HG02943 (cell line): Measurements from ENCODE around the gene XYLT1.

Experiments used
- ATAC-seq: cut with Tn5 transposase; IDR thresholded peaks from one replicate; pipeline ENCODE4 v1.9.1; 2021; ENCODE audit warnings: mild to moderate bottlenecking, low read depth, moderate library complexity; ENCODE audit not compliant: unreplicated experiment

The XYLT1 gene

DNA sequence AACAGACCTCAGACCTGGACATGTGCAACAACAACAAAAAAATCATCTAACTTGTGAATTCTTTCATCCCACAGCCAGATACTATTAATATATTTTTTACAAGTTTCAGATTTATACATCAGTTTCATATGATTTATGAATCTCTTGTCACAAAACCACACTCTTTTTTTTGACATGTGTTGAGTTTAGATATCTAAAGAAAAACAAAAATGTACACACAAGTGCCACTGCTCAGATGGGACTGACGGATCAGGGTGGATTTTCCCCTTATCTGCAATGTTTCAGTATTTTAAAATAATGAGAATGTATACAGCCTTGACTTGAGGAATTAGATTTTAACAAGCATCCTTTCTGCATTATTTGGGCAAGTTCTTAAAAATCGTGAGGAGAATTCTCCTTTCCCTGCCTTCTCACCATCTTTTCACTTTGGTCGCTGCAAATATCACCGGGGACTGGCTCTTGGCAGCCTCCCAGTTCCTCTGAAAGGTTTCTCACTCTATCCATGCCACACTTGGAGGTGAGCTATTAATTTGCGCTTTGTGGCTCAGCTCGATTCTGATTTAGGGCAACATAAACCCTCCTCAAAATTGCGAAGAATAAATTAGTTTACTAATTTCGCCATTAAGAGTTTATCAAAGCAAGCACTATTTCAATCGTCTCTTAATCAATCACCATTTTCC lies 225.7 kb downstream of the XYLT1 start:
- ATAC-seq = no peak

DNA sequence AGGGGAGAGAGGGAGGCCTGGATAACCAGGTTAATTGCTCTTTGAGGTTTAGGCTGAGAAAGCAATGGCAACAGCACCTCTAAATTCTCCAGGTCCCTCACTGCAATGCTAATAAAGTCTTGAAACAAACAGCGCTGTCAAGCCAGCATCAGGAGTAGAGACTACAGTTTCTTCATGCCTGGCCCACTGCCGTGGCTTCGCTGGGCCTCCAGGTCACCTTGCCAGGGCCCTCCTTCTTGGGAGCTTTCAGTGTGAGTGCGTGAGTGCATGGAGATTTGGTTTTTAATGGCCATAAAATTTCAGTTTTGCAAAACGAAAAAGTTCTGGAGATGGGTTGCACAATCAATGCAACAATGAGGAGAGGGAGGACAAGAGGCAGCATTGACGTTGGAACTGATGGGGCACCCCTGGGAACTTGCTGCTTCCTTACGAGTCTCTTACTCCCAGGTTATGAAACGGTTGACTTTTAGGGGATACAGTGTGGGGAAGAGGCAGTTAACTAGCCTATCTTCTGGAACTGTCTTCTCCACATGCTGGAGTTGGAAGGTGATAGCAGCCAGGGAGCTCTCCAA lies 229.4 kb downstream of the XYLT1 start:
- no peak for ATAC-seq

DNA sequence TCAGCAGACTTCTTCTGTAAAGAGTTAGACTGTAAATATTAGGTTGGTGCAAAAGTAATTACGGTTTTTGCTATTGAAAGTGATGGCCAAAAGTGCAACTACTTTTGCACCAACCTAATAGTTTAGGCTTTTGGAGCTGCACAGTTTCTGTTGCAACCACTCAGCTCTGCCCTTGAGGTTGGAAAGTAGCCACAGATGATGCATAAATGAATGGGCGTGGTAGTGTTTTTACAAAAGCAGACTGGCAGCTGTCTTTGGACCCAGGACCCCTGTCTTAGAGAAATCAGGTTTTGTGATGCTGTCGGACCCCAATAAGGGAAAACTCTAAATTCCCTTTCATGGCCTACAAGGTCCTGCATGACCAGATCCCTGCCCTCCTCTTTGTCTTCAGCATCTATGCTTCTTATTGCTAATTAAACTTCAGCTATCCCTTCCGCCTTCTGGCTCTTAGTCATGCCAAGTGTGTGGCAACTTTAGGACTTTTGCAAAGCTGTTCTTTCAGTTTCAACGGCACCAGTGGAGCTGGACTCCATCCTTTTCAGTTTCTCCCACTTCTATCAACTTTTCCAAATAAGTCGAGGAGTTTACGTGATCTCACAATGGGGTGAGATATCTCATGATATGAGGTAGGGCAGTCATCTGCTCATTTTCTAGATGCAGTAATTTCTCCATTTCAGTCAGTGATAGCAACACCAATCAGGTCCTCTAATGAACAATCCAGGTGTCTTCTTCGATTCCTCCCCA lies 232.3 kb downstream of the XYLT1 start:
- no peak for ATAC-seq

DNA sequence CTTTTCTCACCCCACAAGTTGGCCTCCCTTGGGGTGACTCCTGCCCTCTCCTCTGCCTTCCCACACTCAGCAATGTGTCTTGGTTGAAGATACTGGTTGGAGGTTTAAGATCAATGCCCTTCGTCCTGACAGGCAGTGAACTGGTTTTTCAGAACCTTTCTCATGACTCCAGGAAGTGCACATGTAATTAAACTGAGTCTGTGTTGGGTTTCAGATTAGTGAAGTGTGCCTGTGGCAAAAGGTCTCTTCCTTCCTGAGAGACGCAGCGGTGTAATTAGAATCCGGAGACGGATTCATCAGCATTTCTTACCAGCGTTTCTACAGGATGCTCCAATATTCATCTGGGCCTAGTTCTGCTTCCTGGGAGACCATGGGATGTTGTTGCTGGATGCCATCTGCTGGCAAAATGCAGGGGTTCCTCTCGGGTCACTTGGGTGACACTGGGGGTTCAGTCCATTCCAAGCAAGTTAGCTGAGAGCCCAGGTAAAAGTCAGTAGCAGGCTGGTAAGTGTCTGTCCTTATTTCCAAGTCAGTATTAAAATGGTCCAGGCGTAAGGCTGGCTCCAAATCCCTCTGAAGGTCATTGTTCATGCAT lies 233.3 kb downstream of the XYLT1 start:
- no peak for ATAC-seq

GRCh38 chr16:17235147-17235815 lies 235.5 kb downstream of the XYLT1 start:
- ATAC-seq = no peak

DNA sequence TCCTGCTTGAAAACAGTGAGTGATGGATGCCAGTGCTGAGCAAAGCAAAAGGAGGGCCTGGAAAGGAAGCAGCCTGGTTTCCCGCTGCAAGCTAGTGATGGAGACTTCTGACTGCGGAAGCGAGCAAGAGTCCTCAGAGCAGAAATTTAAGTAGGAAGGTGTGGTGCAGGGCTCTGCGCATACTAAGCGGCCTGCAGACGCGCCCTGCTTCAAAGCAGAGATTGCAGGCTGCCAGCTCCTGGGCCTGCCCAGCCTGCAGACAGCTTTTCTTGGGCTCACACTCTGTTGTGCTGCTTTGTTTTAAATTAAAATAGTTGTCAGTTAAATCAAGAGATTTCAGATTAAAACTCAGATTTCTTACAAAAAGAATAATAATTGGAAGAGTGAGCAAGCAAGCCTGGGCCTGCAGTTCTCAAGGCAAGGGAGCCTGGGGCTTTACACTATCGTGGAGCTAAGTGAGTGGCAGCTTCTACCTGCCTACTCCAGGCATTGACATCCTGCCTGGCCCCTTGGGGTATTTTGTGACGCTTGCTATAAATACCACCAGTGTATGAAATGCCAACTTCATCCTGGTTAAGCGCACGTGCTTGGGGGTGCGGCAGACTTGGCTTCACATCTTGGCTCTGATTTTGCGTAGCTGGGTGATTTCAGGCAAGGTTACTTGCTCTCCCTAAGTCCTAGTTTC lies 237.3 kb downstream of the XYLT1 start:
- ATAC-seq = no peak

DNA sequence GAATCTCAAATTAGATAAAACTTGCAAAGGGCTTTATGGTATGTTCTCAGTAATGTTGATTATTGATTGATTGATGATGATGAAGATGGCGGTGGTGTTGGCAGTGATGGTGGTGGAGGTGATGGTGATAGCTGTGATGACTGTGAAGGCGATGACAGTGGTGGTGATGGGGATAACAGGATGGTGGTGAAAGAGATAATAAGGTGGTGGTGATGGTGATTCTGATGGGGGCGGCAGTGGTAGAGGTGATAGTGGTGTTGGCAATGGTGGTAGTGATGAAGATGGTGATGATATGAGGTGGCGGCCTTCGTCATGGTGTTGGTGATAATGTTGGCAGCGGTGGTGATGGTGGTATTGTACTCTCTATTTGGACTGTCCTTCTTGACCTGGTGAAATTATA lies 238.3 kb downstream of the XYLT1 start:
- ATAC-seq = no peak

- ATAC-seq = no peak
Observed at GRCh38 chr16:17231972-17232371, 238.8 kb downstream of the XYLT1 start.

GRCh38 chr16:17230932-17231581 lies 239.7 kb downstream of the XYLT1 start:
- no peak for ATAC-seq

DNA sequence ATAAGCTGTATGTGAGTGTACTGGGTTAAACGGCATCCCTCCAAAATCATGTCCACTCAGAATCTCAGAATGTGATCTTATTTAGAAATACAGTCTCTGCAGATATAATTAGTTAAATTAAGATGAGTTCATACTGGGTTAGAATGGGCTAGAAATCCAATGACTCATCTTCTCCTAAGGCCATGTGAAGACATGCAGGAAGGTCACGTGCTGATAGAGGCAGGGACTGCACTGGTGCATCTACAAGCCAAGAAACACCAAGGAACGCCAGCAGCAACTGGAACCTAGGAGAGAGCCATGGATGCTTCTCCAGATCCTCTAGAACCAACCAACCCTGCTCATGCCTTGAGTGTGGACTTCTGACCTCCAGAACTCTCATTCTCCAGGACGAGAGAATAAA lies 241.0 kb downstream of the XYLT1 start:
- no peak for ATAC-seq

- no peak for ATAC-seq
Observed at GRCh38 chr16:17229131-17229530, 241.6 kb downstream of the XYLT1 start.

DNA sequence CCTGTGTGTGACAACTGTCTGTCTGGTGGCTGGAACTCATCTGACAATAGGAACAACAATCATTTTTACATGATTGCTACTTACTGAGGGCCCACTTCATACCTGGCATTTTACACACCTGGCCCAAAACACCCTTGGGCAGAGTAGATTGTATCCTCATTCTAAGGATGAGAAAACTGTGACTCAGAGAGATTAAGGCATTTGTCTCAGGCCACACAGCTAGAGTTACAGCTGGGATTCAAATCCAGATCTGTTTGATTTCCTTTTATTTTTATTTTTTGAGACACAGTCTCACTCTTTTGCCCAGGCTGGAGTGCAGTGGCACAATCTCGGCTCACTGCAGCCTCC lies 242.1 kb downstream of the XYLT1 start:
- ATAC-seq = no peak

DNA sequence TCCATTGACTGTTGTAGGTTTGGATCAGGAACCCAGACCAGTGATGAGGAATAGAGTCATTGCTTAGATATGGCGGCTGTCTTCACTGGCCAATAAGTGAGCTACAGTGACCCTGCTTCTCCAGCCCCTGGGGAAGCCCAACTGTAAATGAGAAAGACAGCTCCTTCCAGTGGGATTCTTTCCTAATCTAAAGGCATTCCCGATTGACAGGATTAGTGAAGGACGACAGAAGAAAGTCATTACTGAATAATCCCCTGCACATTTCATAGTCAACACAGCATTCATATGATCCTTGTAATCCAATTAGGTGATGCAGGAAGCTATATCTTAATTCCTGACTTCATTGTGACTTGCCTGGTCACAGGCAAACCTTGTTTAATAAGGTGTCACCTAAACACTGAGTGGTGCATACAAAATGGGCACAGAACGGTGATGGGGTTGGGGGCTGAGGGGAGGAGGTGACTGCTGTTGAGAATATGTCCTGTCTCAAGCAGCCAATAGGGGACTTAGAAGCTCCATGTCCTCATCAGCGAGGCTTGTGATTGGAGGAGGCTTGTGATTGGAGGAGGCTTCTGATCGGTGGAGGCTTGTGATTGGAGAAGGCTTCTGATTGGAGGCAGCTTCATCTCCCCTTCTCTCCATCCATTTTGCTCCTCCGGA lies 242.6 kb downstream of the XYLT1 start:
- ATAC-seq = no peak

DNA sequence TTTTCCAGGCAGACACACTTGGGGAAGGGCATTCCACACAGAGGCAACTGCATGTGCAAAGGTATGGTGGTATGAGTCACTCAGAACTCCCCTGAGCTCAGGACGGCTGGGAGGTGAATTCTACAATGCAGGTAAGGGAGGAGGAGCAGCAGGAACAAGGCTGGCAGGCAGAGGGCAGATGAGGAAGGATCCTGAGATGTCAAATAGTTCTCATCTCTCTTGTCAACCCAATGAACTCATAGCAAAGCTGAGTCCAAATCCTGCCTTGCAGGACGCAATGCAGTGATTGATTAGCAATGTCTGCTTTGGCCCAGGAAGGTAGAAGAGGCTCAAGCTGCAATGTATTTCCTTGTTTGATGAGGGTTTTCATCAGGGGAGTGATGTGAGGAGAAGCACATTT lies 243.5 kb downstream of the XYLT1 start:
- ATAC-seq = no peak

DNA sequence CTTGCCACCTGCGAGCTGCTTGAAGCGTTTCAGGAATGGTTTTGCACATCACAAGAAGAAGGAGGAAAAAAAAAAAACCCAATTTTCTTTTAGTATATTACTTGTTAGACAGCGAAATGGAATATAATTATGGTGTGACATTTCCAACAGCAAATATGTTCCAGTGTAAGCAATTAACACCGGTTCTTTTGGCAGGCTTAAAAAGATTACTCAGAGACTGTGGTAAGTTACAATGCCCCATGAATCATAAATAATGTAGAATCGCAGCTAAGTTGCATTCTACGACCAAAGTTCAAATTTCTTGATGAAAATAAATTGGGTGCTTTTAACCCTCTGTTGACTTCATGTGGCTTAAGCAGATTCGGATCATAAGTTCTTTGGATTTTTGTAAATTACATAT lies 245.2 kb downstream of the XYLT1 start:
- no peak for ATAC-seq

GRCh38 chr16:17224879-17225281 lies 245.9 kb downstream of the XYLT1 start:
- no peak for ATAC-seq

- no peak for ATAC-seq
Observed at GRCh38 chr16:17224350-17224749, 246.4 kb downstream of the XYLT1 start.

DNA sequence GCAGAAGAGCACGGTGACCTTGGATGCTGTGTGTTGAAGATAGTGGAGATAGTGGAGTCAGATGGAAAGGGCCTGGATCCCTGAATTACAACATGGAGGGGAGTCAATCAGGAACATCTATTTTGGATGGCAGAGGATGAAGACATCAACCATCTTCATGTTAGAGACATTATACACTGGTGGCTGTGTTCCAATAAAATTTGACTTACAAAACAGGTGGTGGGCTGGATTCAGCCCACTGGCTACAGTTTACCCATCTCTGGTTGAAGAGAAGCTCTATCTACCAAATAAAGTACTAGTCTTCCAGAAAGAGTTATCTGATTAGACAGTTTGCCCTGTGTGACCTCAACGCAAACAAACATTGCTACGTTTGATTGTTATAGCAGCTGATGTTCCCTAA lies 247.2 kb downstream of the XYLT1 start:
- ATAC-seq = no peak

DNA sequence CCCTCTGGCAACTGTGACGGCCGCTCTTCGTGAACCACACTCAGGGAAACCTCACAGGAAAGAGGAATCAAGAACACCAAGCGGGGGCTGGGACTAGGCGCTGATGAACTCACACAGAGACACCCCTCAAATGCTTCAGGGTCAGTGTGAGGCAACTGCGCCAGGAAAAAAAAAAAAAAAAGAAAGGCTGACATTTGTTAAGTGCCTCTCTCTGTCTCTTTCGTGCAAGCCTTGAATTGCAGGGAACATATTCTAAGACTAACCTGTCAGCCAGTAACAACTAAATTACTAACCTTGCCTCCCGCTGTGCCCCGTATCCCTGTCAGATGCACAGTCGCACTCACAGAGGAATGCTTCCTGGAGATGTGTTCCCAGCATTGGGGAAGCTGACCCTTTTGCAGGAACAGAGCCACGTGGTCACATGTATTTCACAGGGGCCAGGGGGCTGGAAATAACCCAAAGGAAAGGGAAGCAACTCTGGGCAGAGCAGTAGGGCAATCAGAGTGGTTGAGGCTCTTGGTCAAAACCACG lies 247.8 kb downstream of the XYLT1 start:
- no peak for ATAC-seq
